Stimulated activated CD4-positive, alpha-beta T cell treated with anti-CD3 and anti-CD28 coated beads, Interleukin-15, amount 100 ng/mL, for 48 hours (primary cell): ENCODE data around the gene NRXN3.

Source experiments
- DNase-seq, 2 donors: peaks; one replicate each; pipeline ENCODE4 v3.0.0-alpha.2; 2020; ENCODE audit warnings: low read depth in 2 of 2

NRXN3 gene

GRCh38 chr14:79791055-79791732, 1621.0 kb downstream of the NRXN3 start:
- DNase-seq = no peak

GRCh38 chr14:79802093-79802492, 1631.9 kb downstream of the NRXN3 start:
- DNase-seq = no peak

- DNase-seq = no peak
Measured at GRCh38 chr14:79805636-79806035, 1635.5 kb downstream of the NRXN3 start.

GRCh38 chr14:79809849-79810612, 1639.9 kb downstream of the NRXN3 start:
- no peak for DNase-seq

- DNase-seq = no peak
Measured at GRCh38 chr14:79820866-79821535, 1650.8 kb downstream of the NRXN3 start.

- DNase-seq = no peak
Measured at GRCh38 chr14:79822034-79822433, 1651.9 kb downstream of the NRXN3 start.

- DNase-seq = no peak
Measured at GRCh38 chr14:79825046-79825521, 1654.9 kb downstream of the NRXN3 start.

- DNase-seq = no peak
Measured at GRCh38 chr14:79826362-79826761, 1656.2 kb downstream of the NRXN3 start.

GRCh38 chr14:79829405-79830166, 1659.4 kb downstream of the NRXN3 start:
- no peak for DNase-seq

- DNase-seq = no peak
Measured at GRCh38 chr14:79831195-79831892, 1661.2 kb downstream of the NRXN3 start.

- no peak for DNase-seq
Measured at GRCh38 chr14:79833781-79834180, 1663.6 kb downstream of the NRXN3 start.

- no peak for DNase-seq
Measured at GRCh38 chr14:79834868-79835267, 1664.7 kb downstream of the NRXN3 start.

- DNase-seq = no peak
Measured at GRCh38 chr14:79836577-79836976, 1666.4 kb downstream of the NRXN3 start.

GRCh38 chr14:79837699-79838098, 1667.5 kb downstream of the NRXN3 start:
- no peak for DNase-seq

GRCh38 chr14:79840103-79840502, 1669.9 kb downstream of the NRXN3 start:
- DNase-seq = no peak

GRCh38 chr14:79840831-79841230, 1670.7 kb downstream of the NRXN3 start:
- DNase-seq = no peak

GRCh38 chr14:79841433-79841832, 1671.3 kb downstream of the NRXN3 start:
- DNase-seq = no peak

GRCh38 chr14:79842270-79842669, 1672.1 kb downstream of the NRXN3 start:
- DNase-seq = no peak

GRCh38 chr14:79852950-79853744, 1683.0 kb downstream of the NRXN3 start:
- no peak for DNase-seq

- DNase-seq = no peak
Measured at GRCh38 chr14:79855789-79856188, 1685.6 kb downstream of the NRXN3 start.
